Measurements from ENCODE around the gene ROBO2.

GRCh38 chr3:77320514-77320913, 280.6 kb downstream of the ROBO2 start:
- no peak for TF ChIP-seq CTCF (IDR thresholded peaks at IDR 0.05)
- TF ChIP-seq POLR2A (IDR thresholded peaks at IDR 0.05): no peak

Data from lower leg skin (tissue), 3 donors.